Psoas muscle (tissue), 8 donors: ENCODE results near the gene SPINDOC. TPM values are rescaled to one million over a fixed set of nuclear protein-coding genes. Genes with fewer than 3 reads are reported as not detected.
"Not testable (repeated sequence)": the region's sequence is repeated elsewhere in the genome, so short reads cannot be mapped to it uniquely, and the experiment has no call there.

Experiments
- ATAC-seq, 4 donors: fragments of 200-7000 bp; cut with Tn5 transposase; one replicate each; pipeline ENCODE4 v1.9.1; 2020; ENCODE audit warnings: moderate library complexity in 3 of 4, mild to moderate bottlenecking in 2 of 4
- DNase-seq, 2 donors: peaks; one replicate each; pipeline ENCODE4 v3.0.0-alpha.2; 2020
- H3K27ac ChIP-seq: fragments of 200-600 bp; one replicate; pipeline ENCODE4 v1.8.0; 2022
- H3K27me3 ChIP-seq, 3 donors: fragments of 200-600 bp in 1 of 3; one replicate each; pipeline versions ENCODE4 v1.6.1 to v1.8.0; 2013 to 2022; ENCODE audit warnings: low read length in 2 of 3, mild to moderate bottlenecking in 2 of 3, moderate library complexity in 1 of 3; ENCODE audit not compliant: insufficient read depth in 3 of 3
- H3K36me3 ChIP-seq, 2 donors: fragments of 200-600 bp in 1 of 2; one replicate each; pipeline versions ENCODE4 v1.6.1 to v1.8.0; 2013 to 2022; ENCODE audit warnings: low read depth in 1 of 2, mild to moderate bottlenecking in 1 of 2, moderate library complexity in 1 of 2; ENCODE audit not compliant: insufficient read depth in 1 of 2
- H3K4me1 ChIP-seq: fragments of 200-600 bp; one replicate; pipeline ENCODE4 v1.8.0; 2022
- H3K4me3 ChIP-seq: fragments of 200-600 bp; one replicate; pipeline ENCODE4 v1.8.0; 2022; ENCODE audit warnings: mild to moderate bottlenecking
- H3K9me3 ChIP-seq: fragments of 200-600 bp; one replicate; pipeline ENCODE4 v1.8.0; 2022
- WGBS, 3 donors: extraction: QIAGEN DNeasy Blood & Tissue Kit; methylation state at CpG; one replicate each; pipeline versions ENCODE4 v1.1.6 to v1.1.7; 2013; 5-methylcytosine and 5-hydroxymethylcytosine counted together
- intact Hi-C, 2 donors: fragments of 100-400 bp; cut with DNase I; formaldehyde crosslinking; loops; one replicate each; pipeline versions ENCODE4 v1.11.0 to v1.14.2; 2022
- polyA plus RNA-seq, 3 donors: library from polyadenylated mRNA; stranded (reverse); fragments of 200-250 nt; gene quantifications; one replicate each; pipeline ENCODE4 v1.2.3, GENCODE V29; 2013
- total RNA-seq, 4 donors: library from RNA; stranded (reverse); fragmentation: NEBNext Ultra II Directional in 2 of 4; extraction: Animal tissue kit (Norgen Biotek cat#: 25700) in 2 of 4; gene quantifications; one replicate each; pipeline versions ENCODE4 v1.2.1 to v1.2.4, GENCODE V29; 2021 to 2023
- TF ChIP-seq, protein P1 (sequence below): fragments of 200-600 bp; IDR thresholded peaks from one replicate; pipeline ENCODE4 v1.8.0; 2022; ENCODE audit warnings: antibody characterized with exemption
- donor health status: healthy with polysubstance abuse.
- donor health status: DM: no; HTN: no; CAD: no; lungs with moderate emphysema.
- donor health status: Bipolar disorder and iron deficiency.
- donor health status: healthy.
- donor health status: DM: yes; HTN: yes; CAD: no.
- donor health status: DM: no; HTN: no; CAD: no.
- donor health status: DM: no; HTN: no; CAD: no.
- donor health status: DM: yes; HTN: yes; CAD: no.

Gene SPINDOC
- total and polyA plus RNA-seq, 7 donors: 2.7 to 8.8 (median 4.7) TPM

DNA sequence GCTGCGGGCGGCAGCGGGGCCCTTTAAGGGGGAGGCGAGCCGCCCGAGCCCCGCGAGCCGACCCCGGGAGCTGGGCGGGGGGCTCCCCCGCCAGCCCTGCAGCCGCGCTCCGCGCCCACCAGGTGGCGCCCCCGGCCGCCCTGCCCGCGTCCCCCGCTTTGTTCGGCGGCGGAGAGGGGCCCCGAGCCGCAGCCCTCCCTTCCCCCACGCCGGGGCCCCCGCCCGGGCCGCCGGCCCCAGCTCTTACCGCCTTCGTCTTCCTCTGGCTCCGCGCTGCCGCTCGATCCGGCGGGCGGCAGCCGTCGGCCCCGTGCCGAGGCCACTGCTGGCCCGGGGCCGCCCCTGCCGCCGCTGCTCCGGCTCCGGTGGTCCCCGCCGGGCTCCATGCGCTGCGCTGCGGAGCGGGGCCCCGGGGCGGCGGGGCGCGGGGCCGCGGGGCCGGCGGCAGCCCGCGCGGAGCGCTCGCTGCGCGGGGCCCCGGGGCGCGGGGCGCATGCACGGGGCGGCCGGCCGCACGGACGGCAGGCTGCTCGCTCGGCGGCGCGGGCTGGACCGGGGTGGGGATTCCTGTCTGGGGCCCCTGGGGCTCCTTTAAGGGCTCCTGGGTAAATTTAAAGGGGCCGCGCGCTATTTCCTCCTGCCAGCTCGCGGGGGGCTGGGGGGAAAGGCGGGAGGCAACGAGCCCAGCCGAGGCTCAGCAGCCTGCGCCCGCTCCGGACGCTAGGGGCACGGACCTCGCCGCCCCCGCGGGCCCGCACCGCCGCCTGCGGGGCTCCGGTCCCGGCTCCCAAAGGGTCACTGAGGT lies 44.8 kb upstream of the SPINDOC start, which contains the start of gene ZFTA:
ZFTA (minus strand) TSS at position 539 of the 805 bp plus-strand sequence; CDS start at position 386, 153 bp downstream.
- peak within 1 kb of the TSS; percentile 77 for H3K27ac ChIP-seq
- H3K9me3 ChIP-seq: no peaks in the 10 kb centered on the region
- peak; percentile 64 to 80 for DNase-seq
- no peaks in the 10 kb centered on the region for H3K36me3 ChIP-seq
- WGBS, 3 donors: 0 to 1% (median 1%) methylated on average over 29 to 113 of the region's 113 CpGs
- peaks cover 5% of the 10 kb centered on the region for H3K4me1 ChIP-seq
- TF ChIP-seq, protein P1, sequence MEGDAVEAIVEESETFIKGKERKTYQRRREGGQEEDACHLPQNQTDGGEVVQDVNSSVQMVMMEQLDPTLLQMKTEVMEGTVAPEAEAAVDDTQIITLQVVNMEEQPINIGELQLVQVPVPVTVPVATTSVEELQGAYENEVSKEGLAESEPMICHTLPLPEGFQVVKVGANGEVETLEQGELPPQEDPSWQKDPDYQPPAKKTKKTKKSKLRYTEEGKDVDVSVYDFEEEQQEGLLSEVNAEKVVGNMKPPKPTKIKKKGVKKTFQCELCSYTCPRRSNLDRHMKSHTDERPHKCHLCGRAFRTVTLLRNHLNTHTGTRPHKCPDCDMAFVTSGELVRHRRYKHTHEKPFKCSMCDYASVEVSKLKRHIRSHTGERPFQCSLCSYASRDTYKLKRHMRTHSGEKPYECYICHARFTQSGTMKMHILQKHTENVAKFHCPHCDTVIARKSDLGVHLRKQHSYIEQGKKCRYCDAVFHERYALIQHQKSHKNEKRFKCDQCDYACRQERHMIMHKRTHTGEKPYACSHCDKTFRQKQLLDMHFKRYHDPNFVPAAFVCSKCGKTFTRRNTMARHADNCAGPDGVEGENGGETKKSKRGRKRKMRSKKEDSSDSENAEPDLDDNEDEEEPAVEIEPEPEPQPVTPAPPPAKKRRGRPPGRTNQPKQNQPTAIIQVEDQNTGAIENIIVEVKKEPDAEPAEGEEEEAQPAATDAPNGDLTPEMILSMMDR: peak; percentile 87
- intact Hi-C loops: loop anchor here (2.0 to 10.0 kb wide), 4 partner anchors 69 to 386 kb away; partner anchors contain the start of gene MARK2 (in 1 of the 2)
- H3K4me3 ChIP-seq: peak within 1 kb of the TSS; percentile 87
- ATAC-seq: peak; percentile 42 to 69 (median 66)
- H3K27me3 ChIP-seq: no peaks in the 10 kb centered on the region

DNA sequence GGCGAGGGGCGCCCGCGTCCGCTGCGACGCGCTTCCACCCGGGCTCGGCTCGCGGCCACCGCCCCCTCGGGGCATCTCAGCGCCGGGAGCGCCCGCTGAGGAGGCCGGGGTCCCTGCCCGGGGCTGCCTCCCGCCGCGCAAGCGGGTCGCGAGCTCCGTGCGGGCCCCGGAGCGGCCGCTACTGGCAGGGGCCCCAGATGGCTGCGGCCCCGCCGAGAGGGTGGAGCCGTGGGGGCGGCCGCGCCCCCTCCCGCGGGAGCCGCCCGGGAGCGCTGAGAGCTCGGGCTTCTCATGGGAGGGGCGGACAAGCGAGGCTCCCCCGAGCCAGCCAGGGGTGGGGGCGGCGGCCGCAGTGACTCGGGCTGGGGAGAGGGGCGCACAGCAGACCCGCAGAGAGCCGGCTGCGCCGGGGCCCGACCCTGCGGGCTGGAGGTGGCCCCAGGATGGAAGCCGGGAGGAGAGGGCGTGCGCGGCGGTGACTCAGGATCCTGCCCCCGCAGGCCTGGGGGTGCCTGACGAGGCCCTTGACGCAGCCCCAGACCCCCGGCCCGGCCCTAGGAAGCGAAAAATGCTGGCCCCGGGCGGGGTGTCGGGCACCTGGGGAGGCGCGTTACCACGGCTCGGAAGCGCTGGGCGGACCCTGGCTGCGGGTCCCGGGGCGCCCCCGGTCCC lies 44.1 kb upstream of the SPINDOC start:
- Histone ChIP-seq H3K4me1 (peaks cover 5% of the 10 kb centered on the region), H3K27ac (peak overlapping the region; percentile 77), H3K36me3 (no peaks in the 10 kb centered on the region), H3K27me3 (no peaks in the 10 kb centered on the region), H3K9me3 (no peaks in the 10 kb centered on the region), H3K4me3 (peak overlapping the region; percentile 87)
- peak; percentile 52 to 72 for DNase-seq
- peak; percentile 38 to 75 (median 56) for ATAC-seq
- WGBS, 3 donors: 0 to 2% (median 0%) methylated on average over 31 to 82 of the region's 82 CpGs
- TF ChIP-seq, protein P1: no peak
- intact Hi-C loops: loop anchor here (2.0 to 10.0 kb wide), 4 partner anchors 68 to 386 kb away; partner anchors contain the start of gene MARK2 (in 1 of the 2)

DNA sequence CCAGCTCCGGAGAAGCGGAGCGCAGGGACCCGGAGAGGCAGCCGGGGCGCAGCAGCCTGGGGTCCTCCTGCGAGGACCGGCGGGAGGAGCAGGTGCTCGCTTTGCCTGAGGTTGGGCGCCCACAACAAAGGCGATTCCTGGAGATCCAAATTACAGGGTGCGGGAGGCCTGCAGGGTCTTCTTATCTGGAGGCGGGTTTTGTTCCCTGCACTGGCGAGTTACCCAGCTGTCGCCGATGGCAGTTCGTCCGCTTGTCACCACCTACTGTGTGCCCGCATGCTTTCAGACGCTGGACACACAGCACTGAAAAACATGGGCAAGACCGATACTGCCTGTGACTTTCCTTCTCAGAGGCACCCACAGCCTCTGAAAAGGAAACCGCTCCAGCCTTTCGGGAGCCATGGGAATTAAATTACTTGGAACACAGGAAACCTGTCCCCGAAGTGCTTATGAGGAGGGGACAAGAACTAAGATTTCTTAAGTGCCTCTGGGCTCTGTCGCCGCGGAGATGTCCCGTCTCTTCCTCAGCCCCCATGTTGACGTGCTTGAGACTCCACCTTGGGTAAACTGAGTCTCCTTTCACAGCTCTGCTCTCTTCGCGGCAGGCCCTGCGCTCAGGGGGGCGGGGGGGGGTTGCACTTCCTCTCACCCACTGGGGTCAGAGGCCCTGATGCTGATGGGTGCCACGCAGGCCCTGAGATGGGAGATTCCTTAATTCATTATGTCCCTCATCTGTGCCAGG lies 43.4 kb upstream of the SPINDOC start:
- H3K27ac ChIP-seq: peak overlapping the region; percentile 77
- H3K27me3 ChIP-seq: no peaks in the 10 kb centered on the region
- no peaks in the 10 kb centered on the region for H3K36me3 ChIP-seq
- H3K9me3 ChIP-seq: no peaks in the 10 kb centered on the region
- TF ChIP-seq, protein P1: no peak
- DNase-seq (peak in 1 of 2 donors; percentile 62), ATAC-seq (peak in 3 of 4 donors; percentile 6 to 16 (median 7))
- intact Hi-C loops: loop anchor here (2.0 to 10.0 kb wide), 4 partner anchors 67 to 385 kb away; partner anchors contain the start of gene MARK2 (in 1 of the 2)
- peaks cover 5% of the 10 kb centered on the region for H3K4me1 ChIP-seq
- 20 to 30% (median 21%) methylated on average over 35 of the region's 35 CpGs for WGBS, 3 donors
- peak overlapping the region; percentile 87 for H3K4me3 ChIP-seq

DNA sequence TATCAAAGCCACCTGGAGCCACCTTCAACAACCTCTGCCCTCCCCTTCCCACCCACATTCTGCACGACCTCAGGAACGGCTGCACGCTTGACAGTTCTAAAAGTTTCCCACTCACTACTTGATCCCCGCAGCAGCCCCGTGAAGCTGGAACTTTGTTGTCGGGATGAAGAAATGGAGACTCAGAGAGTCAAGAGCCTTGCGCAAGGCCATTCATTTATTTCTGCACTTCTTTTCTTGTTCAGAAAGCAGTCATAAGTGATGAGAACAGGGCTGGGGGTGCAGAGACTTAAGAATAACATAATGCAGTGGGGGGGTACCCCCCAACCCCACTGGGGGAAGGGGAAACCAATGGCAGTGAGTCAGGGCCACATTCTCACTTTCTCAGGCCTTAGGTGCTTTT lies 42.5 kb upstream of the SPINDOC start:
- Histone ChIP-seq H3K27me3 (no peaks in the 10 kb centered on the region), H3K4me1 (peaks cover 5% of the 10 kb centered on the region), H3K9me3 (no peaks in the 10 kb centered on the region), H3K27ac (no peak overlapping the region), H3K36me3 (no peaks in the 10 kb centered on the region), H3K4me3 (no peak overlapping the region)
- 81 to 87% (median 84%) methylated on average over 7 of the region's 7 CpGs for WGBS, 3 donors
- no peak for ATAC-seq
- DNase-seq: no peak
- TF ChIP-seq, protein P1: no peak
- intact Hi-C loops: no loop called here

DNA sequence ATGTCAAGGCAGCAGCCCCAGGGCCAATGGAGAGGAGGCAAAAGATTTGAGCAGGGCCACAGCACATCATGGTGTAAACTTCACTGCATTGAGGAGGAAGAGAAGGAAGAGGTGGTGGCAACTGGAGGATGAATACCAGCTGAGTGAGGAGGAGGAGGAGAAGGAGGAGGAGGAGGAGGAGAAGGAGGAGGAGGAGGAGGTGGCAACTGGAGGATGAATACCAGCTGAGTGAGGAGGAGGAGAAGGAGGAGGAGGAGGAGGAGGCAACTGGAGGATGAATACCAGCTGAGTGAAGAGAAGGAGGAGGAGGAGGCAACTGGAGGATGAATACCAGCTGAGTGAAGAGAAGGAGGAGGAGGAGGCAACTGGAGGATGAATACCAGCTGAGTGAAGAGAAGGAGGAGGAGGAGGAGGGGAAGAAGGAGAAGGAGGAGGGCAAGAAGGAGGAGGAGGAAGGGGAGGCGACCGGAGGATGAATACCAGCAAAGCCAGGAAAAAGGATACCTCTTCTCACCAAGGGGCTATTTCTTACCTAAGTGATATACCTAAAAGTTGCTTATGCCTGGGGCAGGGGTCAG lies 41.4 kb upstream of the SPINDOC start:
- ATAC-seq, H3K9me3 ChIP-seq, intact Hi-C loops, H3K27me3 ChIP-seq, H3K36me3 ChIP-seq, H3K4me3 ChIP-seq, H3K27ac ChIP-seq, H3K4me1 ChIP-seq, DNase-seq: not testable (repeated sequence)
- WGBS, 3 donors: 90 to 92% (median 91%) methylated on average over 2 of the region's 2 CpGs
